GM21619 (cell line): ENCODE results near the gene WDR82.
"Not testable (repeated sequence)": the region's sequence is repeated elsewhere in the genome, so short reads cannot be mapped to it uniquely, and the experiment has no call there.

Source experiments
- ATAC-seq: cut with Tn5 transposase; IDR thresholded peaks from one replicate; pipeline ENCODE4 v1.9.1; 2021; ENCODE audit not compliant: unreplicated experiment

The WDR82 gene

DNA sequence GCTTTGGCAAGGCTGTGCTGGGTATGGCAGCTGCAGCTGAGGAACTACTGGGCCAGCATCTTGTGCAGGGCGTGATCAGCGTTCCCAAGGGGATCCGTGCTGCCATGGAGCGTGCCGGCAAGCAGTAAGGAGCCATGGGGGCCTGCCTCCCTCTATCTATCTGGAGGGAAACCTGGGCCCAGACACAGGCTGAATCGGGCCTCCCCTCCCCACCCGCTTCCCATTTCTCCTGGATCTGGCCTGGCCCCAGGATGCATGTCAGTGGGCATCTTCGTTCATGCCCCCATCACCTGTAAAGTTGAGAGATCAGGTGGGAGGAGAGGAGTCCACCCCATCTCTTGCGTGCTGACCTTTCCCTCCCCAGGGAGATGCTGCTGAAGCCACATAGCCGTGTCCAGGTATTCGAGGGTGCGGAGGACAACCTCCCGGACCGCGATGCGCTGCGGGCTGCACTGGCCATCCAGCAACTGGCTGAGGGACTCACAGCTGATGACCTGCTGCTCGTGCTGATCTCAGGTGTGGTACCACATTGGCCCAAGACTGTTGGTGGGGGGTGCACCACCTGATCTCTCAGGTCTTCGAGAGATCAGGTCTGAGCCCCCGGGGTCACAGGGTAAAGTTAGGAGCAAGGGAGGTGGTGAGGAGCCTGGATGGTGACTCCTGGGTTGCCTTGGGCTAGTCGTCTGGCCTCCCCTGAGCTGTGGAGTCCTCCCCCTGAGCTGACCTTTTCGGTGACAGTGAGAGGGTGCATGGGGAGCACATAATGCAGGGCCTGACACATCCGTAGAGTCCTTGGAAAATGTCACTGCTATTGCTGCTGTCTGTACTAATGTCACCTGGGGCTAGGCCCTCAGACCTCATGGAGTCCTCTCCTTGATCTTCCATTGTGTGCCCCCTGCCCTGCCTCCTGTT is 12.4 kb upstream of the WDR82 start:
- ATAC-seq: no peak

DNA sequence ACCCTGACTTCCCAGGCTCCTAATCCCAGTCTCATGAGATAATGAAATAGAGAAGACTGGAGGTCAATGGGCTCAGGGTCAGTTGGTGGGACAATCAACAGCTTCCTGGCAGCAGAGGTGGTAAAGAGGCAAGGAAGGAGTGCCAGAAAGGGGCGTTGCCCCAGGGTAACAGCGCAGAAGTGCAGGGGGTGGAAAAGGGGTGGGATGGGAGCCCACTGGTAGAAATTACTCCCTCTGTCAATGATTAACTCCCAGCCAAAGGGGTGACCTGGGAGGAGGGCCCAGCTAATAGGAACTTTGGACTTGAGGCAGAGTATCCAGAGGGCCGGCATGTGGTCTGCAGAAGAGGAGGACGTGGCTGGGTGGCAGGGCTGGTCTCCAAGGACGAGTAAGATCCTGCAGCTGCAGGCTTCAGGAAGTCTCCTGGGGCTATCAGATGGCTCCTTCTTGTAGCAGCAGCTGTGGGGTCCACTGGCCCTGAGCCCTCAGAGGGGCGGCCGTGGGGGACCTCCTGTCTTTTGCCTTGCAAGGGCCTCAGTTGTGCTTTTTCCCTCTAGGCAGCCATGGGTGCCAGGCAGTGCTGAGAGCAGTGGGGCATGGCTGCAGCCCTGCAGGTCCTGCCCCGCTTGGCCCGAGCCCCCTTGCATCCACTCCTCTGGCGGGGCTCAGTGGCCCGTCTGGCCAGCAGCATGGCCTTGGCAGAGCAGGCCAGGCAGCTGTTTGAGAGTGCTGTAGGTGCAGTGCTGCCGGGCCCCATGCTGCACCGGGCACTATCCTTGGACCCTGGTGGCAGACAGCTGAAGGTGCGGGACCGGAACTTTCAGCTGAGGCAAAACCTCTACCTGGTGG is 11.5 kb upstream of the WDR82 start:
- ATAC-seq: no peak

DNA sequence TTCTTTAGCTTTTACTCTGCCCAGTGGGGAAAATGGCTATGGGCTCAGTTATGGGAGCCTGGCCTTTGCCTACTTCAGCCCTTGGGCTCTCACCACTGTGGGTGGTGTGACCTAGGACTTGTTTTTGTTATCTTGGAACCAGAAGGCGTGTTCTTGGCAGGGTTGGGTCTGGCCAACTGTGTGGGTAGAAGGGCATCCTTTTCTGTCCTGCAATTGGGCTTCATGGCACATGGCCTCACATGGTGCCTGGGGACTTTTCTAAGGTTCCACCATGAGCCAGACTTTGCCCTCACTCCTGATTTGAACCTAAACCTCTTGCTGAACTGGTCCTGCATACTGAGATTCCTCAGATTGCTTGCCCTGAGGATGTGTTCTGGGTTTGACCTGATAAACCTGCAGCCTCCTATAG is 10.9 kb upstream of the WDR82 start:
- no peak for ATAC-seq

DNA sequence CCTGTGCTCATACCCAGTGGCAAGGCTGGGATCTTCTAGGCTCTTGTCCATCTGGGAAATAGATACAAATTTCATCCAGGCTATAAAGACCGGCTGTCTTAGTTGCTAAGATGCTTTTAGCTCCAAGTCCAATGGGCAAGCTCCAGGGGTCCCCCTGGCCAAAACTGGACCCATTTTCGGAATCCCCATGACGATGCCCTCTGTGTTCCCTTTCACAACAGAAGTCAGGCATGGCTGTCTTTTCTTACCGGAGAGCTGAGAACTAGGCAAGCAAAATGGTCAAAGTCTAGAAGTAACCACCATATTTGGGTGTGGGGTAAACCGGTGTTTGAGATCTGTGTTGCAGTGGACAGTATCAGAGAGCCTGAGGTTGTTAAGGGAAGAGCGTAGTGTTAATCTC is 10.2 kb upstream of the WDR82 start:
- ATAC-seq: no peak

DNA sequence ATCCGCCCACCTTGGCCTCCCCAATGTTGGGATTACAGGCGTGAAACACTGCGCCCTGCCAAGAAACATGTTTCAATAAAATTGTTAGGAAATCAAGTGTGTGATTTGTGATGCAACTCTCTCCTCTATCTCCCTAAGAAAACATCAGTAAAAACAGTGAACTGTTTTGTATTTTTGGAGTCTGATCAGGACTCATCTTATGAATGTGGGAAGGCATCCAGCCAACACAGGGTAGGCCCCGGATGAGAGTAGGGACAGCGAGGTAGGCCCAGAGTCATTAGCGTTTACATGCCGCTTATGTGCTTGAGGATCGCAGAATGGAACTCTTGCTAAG is 8.3 kb upstream of the WDR82 start:
- ATAC-seq: no peak

DNA sequence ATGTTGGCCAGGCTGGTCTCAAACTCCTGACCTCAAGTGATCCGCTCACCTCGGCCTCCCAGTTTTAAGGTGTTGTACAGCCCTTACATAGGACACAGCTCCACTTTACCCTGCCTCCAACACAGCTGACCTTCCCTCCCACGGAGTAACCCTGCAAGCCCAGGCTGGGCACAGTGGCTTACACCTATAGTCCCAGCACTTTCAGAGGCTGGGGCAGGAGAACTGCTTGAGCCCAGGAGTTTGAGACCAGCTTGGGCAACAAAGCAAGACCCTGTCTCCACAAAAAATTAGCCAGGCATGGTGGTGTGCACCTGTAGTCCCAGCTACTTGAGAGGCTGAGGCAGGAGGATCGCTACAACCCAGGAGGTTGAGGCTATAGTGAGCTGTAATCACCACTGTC is 5.6 kb upstream of the WDR82 start:
- ATAC-seq: not testable (repeated sequence)

DNA sequence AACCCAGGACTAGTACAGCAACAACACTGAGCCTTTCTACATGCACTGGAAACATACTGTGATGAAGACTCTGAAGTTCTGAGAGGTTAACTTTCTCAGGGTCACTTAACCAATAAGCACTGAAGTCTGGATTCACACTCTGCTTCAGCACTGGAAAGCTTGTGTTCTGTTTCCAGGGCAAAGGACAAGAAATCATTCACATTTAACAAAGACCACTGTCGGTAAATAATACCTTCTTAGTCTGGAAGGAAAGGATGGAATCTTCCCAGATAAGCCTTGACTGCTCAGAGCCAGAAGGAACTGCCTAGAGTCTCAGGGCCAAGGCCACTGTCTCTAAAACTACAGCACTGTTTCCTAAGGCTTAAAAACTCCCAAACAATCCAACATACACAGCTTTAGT is 4.9 kb upstream of the WDR82 start:
- no peak for ATAC-seq

DNA sequence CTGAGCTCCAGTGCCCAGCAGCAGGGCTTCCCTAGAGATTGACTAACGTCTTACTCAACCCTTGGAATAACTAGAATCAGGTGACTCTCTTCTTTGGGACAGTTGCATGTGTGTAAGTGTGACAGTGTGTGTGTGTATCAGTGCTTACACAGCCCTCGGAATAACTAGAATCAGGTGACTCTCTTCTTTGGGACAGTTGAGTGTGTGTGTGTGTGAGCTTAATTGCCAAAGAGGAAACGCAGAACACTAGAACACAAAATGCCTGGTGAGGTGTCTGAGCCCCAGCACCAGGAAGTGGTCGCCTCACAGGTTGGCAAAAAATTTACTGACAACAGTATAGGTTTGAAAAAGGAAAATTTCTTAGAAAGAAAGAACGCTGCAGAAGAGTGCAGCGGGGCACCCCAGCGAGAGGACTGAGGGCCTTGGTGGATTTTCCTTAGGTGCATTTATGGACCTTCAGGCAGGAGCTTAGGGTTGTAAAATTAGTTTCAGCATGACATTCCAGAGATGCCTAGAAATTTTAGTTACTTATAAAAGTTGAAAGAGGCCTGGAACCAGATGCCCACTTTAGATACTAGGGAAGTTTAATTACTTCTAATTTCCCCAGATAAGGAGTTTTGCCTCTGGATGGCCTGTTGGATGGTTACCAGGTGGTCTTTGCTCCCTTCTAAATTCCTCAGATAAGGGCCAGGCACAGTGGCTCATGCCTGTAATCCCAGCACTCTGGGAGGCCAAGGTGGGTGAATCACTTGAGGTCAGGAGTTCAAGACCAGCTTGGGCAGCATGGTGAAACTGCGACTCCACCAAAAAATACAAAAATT is 3.7 kb upstream of the WDR82 start:
- ATAC-seq: no peak

DNA sequence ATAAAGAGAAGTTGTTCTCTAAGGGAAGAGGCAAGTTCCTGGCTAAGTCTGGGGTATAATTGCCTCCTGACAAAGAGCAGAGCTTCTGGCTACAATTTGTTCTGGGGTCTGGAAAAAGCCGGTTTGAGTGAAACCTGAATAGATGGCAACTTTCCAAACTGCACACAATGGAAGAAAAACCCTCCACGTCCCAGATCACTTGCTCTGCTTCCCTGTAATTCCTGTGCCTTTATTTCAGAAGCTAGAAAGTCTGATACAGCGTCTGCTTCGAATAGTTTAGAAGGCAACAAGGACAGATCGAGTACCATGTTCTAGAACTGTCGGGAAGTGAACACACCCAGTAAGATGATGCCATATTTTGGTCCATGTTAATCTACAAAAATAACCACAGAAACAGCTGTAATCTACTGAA is 1.6 kb upstream of the WDR82 start:
- ATAC-seq: no peak

DNA sequence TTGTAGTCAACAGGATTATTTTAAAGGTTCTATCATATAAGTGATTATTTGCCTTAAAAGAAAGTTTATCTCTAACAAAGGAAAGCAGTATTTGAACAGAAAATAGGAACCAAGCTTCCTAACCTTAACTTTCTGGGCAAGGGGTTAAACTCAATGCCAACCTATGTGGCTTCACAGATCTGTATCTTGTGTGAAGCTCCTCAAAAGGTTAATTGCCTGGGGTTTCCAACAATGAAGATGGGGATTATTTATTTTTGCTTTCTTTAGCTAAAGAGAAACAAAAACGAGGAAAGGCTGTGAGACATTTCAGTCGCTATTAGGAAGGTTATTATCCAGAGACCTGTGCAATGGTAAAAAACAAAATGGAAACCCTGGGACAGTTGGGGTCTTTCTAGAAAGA is 1.1 kb upstream of the WDR82 start:
- ATAC-seq: no peak

DNA sequence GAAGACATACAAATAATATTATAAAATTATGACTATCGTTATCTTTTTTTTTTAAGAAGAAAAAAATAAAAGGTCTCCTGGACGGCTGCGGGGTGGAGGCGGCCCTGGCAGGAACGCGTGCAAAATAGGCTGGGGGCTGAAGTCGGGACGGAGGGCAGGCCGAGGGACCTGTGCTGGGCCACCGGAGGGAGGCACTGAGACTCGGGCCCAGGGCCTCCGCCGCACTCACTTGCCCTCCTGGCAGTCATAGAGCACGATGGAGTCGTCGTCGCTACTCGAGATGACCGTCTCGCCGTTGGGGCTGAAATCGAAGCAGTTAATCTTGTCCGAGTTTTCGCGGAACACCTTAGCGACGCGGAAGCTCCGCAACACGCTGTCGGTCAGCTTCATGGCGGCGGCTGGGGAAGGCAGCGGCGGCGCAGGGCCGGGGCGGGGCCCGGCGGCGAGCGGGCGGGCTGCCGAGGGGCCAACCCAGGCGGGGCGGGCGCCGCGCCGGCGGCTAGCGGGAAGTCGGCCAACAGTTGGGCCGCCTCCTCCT is 408 bp downstream of the WDR82 start:
- peak; percentile 63 for ATAC-seq

DNA sequence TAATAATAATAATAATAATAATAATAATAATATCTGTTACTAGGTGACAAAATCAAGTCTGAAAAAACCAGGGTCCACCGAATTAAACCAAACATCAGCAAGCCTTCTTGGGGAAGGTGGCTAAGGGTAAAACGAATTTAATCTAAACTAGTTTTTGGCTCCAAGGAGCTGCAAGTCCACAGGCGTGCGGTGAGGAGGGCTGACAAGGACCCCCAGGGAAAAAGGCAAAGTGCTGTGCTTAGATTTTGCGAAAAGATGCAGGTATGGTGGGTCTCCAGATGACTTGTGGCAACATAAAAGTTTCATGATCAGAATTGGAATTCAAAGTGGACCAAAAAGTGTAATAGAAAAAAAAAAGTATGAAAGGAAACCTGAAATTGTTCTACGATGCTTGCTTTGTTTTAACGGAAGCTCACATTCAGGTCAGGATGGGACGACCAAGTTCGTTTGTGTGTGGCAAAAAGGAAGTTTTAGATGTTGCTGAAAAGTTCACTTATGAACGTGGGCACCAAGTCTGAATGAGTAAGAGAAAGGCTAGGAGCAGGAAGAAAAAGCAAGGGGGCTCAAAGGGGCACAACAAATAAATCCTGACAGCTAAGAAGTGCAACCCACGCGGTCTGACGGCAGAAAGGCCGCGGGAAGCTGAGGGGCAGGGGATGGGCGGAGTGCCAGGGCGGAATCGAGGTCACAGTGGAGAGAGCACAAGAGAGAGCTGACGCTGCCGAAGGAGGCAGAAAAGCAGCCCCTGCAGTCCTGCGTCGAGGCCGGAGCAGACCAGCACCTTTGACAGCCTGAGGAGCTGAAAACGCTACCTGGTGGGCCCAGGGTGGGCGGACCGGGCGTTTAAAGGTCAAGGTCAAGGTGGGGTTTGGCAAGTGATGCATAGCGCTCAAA is 1.1 kb downstream of the WDR82 start:
- ATAC-seq: no peak

DNA sequence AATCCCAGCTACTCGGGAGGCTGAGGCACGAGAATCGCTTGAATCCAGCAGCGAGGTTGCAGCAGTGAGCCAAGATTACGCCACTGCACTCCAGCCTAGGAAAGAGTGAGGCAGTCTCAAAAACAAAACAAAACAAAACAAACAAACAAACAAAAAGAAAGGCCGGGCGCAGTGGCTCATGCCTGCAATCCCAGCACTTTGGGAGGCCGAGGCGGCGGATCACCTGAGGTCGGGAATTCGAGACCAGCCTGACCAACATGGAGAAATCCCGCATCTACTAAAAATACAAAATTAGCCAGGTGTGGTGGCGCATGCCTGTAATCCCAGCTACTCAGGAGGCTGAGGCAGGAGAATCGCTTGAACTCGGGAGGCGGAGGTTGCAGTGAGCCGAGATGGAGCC is 3.7 kb downstream of the WDR82 start:
- ATAC-seq: not testable (repeated sequence)

DNA sequence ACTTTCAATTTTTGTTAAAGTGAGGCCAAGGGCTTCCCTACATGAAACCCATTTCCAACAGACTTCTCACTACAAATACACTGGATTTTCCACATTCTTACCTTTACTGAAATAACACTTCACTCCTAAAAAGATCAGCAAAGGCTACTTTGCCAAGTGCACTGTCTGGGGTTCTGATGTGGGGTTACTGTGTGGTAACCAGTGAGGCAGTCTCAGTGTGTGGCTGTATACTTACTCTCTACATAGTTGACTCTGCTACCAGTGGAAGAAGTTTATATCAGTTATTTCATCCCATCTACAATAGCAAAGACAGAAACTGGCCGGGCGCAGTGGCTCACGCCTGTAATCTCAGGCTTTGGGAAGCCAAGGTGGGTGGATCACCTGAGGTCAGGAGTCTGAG is 5.6 kb downstream of the WDR82 start:
- no peak for ATAC-seq

DNA sequence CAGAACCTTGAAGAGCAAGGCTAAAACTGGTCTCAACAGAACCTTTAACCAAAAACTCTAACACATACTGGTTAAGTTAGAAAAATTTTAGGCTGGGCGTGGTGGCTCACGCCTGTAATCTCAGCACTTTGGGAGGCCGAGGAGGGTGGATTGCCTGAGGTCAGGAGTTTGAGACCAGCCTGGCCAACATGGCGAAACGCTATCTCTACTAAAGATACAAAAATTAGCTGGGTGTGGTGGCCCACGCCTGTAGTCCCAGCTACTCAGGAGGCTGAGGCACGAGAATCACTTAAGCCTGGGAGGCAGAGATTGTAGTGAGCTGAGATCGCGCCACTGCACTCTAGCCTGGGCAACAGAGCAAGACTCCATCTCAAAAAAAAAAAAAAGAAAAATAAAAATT is 6.3 kb downstream of the WDR82 start:
- not testable (repeated sequence) for ATAC-seq

DNA sequence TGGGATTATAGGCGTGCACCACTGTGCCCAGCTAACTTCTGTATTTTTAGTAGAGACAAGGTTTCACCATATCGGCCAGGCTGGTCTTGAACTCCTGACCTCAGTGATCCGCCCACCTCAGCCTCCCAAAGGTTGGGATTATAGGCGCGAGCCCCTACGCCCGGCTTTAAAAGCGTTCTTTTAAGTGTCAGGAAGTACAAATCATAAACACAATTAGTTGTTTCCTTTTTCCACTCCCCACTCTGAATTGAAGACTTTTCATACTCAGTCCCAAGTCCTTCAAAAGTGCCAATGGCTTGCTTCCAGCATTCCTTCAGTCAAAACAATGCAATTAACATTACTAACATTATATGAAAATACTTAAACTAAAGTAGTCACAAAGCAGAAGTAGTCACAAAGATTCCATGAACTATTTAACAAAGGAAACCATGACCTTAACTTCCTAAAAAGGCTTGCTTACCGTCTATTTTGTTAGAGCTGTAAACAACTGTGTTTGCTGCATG is 8.1 kb downstream of the WDR82 start:
- no peak for ATAC-seq

DNA sequence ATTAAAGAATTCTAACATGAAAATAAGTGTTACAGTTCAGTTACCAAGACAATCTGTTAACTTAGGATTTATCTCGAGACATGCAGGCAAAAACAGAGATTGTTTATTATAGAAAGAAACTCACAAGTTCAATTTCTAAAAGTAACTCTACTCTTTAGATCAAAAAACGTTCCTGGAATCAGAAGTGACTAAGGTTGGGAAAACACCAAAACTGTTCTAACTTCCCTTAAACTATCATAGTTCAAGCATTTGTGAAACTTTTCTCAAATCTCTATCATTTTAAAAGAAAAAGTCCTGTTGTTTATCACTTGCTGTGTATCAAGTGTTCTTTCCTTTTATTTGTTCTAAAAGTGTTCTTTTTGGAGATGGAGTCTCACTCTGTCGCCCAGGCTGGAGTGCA is 8.7 kb downstream of the WDR82 start:
- no peak for ATAC-seq

DNA sequence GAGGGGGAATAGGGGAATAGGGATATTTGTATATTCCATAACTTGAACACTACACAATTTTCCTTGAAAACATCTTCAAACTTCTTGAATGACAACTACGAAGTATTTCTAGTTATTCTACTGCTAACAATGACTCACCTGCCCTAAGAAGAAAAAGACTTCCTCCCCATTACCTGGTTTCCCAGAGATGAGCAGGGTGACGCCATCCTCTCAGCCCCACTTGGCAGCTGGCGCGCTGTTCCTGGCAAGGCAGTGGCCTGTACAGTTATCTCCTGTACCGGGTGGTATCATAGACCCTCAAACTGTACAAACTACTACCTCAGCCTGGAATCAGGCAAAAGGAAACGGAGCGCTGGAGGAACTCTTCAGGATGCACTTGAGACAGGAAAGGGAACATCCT is 10.4 kb downstream of the WDR82 start:
- ATAC-seq: no peak

DNA sequence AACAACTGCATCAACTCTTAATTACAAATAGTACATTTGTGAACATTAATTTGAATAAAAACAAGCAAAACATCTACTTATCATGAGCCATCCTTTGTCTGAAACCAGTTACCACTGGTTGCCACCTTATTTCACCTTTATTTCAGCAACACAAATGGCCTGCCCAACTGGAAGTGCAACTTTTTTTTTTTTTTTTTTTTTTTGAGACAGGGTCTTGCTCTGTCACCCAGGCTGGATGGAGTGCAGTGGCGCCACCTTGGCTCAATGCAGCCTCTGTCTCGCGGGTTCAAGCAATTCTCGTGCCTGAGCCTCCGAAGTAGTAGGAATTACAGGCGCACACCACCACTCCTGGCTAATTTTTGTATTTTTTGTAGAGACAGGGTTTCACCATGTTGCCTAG is 13.1 kb downstream of the WDR82 start:
- no peak for ATAC-seq

DNA sequence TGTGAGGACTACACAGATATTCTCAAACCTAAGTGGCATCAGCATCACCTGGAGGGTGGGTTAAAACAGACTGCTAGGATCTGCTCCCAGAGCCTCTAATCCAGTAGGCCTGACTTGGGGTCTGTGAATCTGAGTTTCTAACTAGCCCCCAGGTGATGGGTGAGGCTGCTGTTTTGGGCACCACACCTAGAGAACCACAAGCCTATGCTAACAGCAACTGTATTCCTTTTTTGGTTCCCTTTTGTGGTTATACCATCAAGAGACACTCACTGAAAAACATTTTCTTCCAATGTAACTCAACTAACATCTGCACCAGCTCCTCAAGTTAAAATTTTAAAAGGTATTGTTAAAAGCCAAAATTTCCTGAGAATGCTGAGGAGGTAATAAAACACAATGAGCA is 16.0 kb downstream of the WDR82 start:
- ATAC-seq: no peak
